Thyroid gland (tissue), 4 donors: ENCODE measurements around the gene SMPX. TPM values are rescaled to one million over a fixed set of nuclear protein-coding genes. Genes with fewer than 3 reads are reported as not detected.

Experiments used
- DNase-seq, 2 donors: peaks; one replicate each; pipeline ENCODE4 v3.0.0-alpha.2; 2019
- H3K27ac ChIP-seq, 3 donors: fragments of 200-600 bp; sonication (generic); 1 replicate in 2 of 3; 2 replicates in 1 of 3; pipeline ENCODE4 v1.5.1; 2016 to 2019; ENCODE audit warnings: mild to moderate bottlenecking in 1 of 3, moderate library complexity in 1 of 3
- H3K27me3 ChIP-seq: fragments of 200-600 bp; sonication (generic); one replicate; pipeline ENCODE4 v1.5.1; 2019
- H3K36me3 ChIP-seq, 2 donors: fragments of 200-600 bp; sonication (generic); one replicate each; pipeline ENCODE4 v1.5.1; 2016 to 2019
- H3K4me1 ChIP-seq, 2 donors: fragments of 200-600 bp; sonication (generic); one replicate each; pipeline ENCODE4 v1.5.1; 2017 to 2019
- H3K4me3 ChIP-seq, 3 donors: fragments of 200-600 bp; sonication (generic); replicated peaks in 1 of 3; 1 replicate in 2 of 3; 2 replicates in 1 of 3; pipeline ENCODE4 v1.5.1; 2016; ENCODE audit warnings: mild to moderate bottlenecking in 1 of 3
- H3K9me3 ChIP-seq: fragments of 200-600 bp; sonication (generic); one replicate; pipeline ENCODE4 v1.5.1; 2017
- POLR2A ChIP-seq, 2 donors: fragments of 450-650 bp; IDR thresholded peaks; one replicate each; pipeline ENCODE4 v1.6.1; 2017; ENCODE audit warnings: antibody characterized with exemption in 2 of 2, mild to moderate bottlenecking in 2 of 2, moderate library complexity in 1 of 2
- WGBS, 2 donors: methylation state at CpG; one replicate each; pipeline ENCODE4 v1.1.5; 2017; 5-methylcytosine and 5-hydroxymethylcytosine counted together
- intact Hi-C: fragments of 100-400 bp; cut with DNase I; formaldehyde crosslinking; loops from one replicate; pipeline ENCODE4 v1.15.1; 2023
- total RNA-seq, 4 donors: library from RNA; depleted of rRNA; stranded (reverse); fragments of >200 nt; gene quantifications; one replicate each; pipeline ENCODE4 v1.2.3, GENCODE V29; 2016
- TF ChIP-seq, protein P1 (sequence below), 6 experiments: fragments of 200-600 bp in 3 of 6; fragments of 450-650 bp in 3 of 6; sonication (generic) in 3 of 6; IDR thresholded peaks; one replicate each; pipeline ENCODE4 v1.5.1; 2016 to 2019; ENCODE audit warnings: antibody characterized with exemption in 6 of 6, mild to moderate bottlenecking in 2 of 6, inconsistent platforms in 1 of 6, moderate library complexity in 1 of 6

The SMPX gene
- not detected for total RNA-seq

DNA sequence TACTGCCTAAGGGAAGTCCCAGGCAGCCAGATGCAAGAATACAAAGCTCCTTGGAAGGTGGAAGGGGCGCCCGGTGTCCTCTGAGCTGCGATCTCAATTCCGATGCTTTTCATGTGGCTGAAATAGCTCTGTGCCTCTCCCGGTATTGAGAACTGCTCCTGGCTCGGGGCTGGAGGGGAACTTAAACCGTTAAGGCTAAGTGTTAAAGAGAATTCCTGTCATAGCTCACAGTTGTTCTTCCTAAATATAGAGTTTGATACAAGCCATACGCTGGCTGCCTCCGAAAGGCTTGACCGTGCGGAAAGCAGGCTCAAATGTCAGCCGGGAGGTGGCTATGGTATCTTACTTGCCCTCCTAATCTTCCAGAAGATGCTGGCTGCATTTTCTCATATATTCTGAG is at the start of gene SMPX:
SMPX (minus strand) TSS at position 157 of the 400 bp plus-strand sequence. CDS start 3,826 bp downstream, outside the sequence.
- intact Hi-C loops = no loop called here
- no peak for DNase-seq
- Histone ChIP-seq H3K27ac (no peak within 1 kb of the TSS), H3K4me3 (no peak within 1 kb of the TSS), H3K36me3 (no peaks in the 10 kb centered on the region), H3K4me1 (no peaks in the 10 kb centered on the region), H3K9me3 (no peaks in the 10 kb centered on the region), H3K27me3 (no peaks in the 10 kb centered on the region)
- 35 to 71% methylated on average over 5 to 9 of the region's 12 CpGs for whole genome bisulfite sequencing, 2 donors
- TF ChIP-seq, protein P1, sequence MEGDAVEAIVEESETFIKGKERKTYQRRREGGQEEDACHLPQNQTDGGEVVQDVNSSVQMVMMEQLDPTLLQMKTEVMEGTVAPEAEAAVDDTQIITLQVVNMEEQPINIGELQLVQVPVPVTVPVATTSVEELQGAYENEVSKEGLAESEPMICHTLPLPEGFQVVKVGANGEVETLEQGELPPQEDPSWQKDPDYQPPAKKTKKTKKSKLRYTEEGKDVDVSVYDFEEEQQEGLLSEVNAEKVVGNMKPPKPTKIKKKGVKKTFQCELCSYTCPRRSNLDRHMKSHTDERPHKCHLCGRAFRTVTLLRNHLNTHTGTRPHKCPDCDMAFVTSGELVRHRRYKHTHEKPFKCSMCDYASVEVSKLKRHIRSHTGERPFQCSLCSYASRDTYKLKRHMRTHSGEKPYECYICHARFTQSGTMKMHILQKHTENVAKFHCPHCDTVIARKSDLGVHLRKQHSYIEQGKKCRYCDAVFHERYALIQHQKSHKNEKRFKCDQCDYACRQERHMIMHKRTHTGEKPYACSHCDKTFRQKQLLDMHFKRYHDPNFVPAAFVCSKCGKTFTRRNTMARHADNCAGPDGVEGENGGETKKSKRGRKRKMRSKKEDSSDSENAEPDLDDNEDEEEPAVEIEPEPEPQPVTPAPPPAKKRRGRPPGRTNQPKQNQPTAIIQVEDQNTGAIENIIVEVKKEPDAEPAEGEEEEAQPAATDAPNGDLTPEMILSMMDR (IDR thresholded peaks at IDR 0.05) = no peak
- no peak for TF ChIP-seq POLR2A (IDR thresholded peaks at IDR 0.05)

DNA sequence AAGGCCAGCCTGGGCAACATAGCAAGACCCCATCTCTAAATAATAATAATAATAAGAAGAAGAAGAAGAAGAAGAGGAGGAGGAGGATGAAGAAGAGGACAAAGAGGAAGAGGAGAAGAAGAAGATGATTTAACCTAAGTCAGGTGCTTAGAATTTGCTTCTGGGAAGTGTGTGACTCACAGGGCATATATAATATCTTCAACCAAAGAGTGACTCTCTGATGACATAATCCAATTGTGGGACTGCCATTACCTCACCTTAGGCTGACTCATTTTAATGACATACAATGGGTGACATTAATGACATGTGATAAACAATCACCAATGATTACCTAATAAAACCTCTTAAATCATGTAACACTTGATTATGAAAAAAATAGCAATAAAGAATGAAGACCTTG is 48.8 kb upstream of the SMPX start:
- no peak overlapping the region for H3K27ac ChIP-seq
- no peaks in the 10 kb centered on the region for H3K27me3 ChIP-seq
- intact Hi-C loops = no loop called here
- H3K9me3 ChIP-seq = no peaks in the 10 kb centered on the region
- H3K4me1 ChIP-seq = no peaks in the 10 kb centered on the region
- TF ChIP-seq POLR2A (IDR thresholded peaks at IDR 0.05) = no peak
- TF ChIP-seq, protein P1 (IDR thresholded peaks at IDR 0.05) = no peak
- no peak overlapping the region for H3K4me3 ChIP-seq
- no peaks in the 10 kb centered on the region for H3K36me3 ChIP-seq
- no peak for DNase-seq

DNA sequence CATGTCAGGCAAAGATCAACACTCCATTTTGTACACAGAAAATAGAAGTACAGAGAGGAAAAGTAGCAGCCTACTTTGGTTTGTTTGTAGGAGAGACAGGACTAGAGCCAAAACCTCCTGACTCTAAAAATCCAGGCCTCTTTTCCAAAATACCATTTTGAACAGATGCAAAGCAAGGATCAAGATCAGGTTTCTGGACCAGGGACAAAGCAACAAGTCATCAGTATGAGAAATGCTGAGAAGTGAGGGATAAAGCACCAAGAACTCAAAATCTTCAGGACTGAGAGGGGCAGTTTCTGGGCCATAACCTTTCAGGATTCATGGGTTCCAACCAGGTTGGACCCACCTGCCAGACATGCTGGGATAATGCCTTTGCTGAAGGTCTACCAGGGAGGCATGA is 44.9 kb upstream of the SMPX start:
- H3K27ac ChIP-seq = no peak overlapping the region
- H3K4me3 ChIP-seq = no peak overlapping the region
- no peaks in the 10 kb centered on the region for H3K27me3 ChIP-seq
- no peaks in the 10 kb centered on the region for H3K4me1 ChIP-seq
- no peak for DNase-seq
- intact Hi-C loops = no loop called here
- H3K36me3 ChIP-seq = no peaks in the 10 kb centered on the region
- no peak for TF ChIP-seq POLR2A (IDR thresholded peaks at IDR 0.05)
- TF ChIP-seq, protein P1 (IDR thresholded peaks at IDR 0.05) = no peak
- H3K9me3 ChIP-seq = no peaks in the 10 kb centered on the region

DNA sequence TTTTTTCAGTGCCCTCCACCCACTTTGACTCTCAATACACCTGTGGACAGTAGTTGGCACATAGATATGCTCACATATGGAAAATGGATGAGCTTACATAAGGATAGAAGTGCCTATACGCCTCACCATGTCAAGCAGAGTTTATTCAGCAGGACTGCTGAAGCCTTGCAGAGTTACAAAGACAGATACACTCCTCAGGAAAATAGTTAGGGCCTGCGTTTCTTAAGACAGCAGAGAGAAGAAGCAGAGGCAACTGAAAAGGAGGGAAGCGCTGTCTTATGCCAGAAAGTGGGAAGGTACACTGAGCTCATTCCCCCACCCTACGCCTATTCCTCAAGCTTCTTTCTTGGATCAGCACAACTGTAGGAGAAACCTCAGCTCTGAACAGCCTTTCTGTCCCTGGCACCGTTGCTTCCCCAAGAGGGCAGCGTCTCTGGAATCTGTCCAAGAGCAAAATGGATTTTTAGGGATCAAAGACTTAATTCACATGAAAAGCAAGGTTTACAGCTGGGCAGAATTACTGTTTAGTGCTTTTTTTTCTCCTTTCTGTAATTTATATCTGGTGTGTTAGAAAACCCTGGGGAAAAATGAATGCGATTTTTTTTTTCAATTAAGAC is 44.2 kb upstream of the SMPX start:
- Histone ChIP-seq H3K4me3 (no peak overlapping the region), H3K27me3 (no peaks in the 10 kb centered on the region), H3K36me3 (no peaks in the 10 kb centered on the region), H3K4me1 (no peaks in the 10 kb centered on the region), H3K27ac (no peak overlapping the region), H3K9me3 (no peaks in the 10 kb centered on the region)
- TF ChIP-seq, protein P1 (IDR thresholded peaks at IDR 0.05) = no peak
- TF ChIP-seq POLR2A (IDR thresholded peaks at IDR 0.05) = no peak
- DNase-seq = no peak
- WGBS, 2 donors = 57 to 61% methylated on average over 7 of the region's 7 CpGs
- intact Hi-C loops = no loop called here

DNA sequence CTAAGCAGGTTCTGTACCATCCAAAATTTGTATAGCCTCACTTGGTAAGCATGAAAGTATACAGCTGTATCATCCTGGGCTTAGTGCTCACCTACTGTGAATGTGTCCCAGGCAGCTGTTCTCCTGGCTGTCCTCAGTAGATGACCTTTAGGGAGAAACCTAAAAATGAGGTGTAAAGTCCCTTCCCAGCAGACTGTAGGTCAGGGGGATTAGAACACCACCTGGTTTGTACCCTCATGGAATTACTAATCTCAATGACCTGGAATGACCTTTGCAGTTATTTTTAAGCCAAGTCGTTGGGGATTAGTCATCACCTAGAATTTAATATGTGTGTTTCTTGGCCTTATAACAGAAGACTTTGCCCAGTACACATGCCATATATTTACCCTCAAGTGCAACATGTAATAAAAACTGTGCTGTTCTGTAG is 42.4 kb upstream of the SMPX start:
- no peak for DNase-seq
- intact Hi-C loops = no loop called here
- H3K4me1 ChIP-seq = no peaks in the 10 kb centered on the region
- H3K4me3 ChIP-seq = no peak overlapping the region
- H3K36me3 ChIP-seq = no peaks in the 10 kb centered on the region
- WGBS, 2 donors = 14 to 20% methylated on average over 1 of the region's 1 CpG
- no peaks in the 10 kb centered on the region for H3K9me3 ChIP-seq
- no peak for TF ChIP-seq POLR2A (IDR thresholded peaks at IDR 0.05)
- no peaks in the 10 kb centered on the region for H3K27me3 ChIP-seq
- no peak overlapping the region for H3K27ac ChIP-seq
